HepG2 (cell line): ENCODE measurements around the gene C1QTNF6. TPM values are rescaled to one million over a fixed set of nuclear protein-coding genes. Genes with fewer than 3 reads are reported as not detected.

Experiments used
- EEA1 ChIP-seq: sonication (generic); formaldehyde crosslinking; IDR thresholded peaks from 2 replicates; pipeline ENCODE4 v1.5.1; 2020; ENCODE audit warnings: mild to moderate bottlenecking, missing genetic modification reagents, borderline replicate concordance
- KDM2A ChIP-seq: sonication (generic); formaldehyde crosslinking; IDR thresholded peaks from 2 replicates; pipeline ENCODE4 v1.4.0; 2020; ENCODE audit warnings: low read depth, missing genetic modification reagents, borderline replicate concordance
- KDM4B ChIP-seq: sonication (generic); formaldehyde crosslinking; IDR thresholded peaks from 2 replicates; pipeline ENCODE4 v1.4.0; 2020; ENCODE audit warnings: missing genetic modification reagents
- LBX2 ChIP-seq: sonication (generic); formaldehyde crosslinking; IDR thresholded peaks from 2 replicates; pipeline ENCODE4 v1.5.0; 2020; ENCODE audit warnings: missing genetic modification reagents, mild to moderate bottlenecking, borderline replicate concordance
- LCORL ChIP-seq, 2 experiments: fragments of 450-650 bp in 1 of 2; sonication (generic) in 1 of 2; formaldehyde crosslinking in 1 of 2; IDR thresholded peaks; 2 replicates each; pipeline versions ENCODE4 v1.5.0 to v1.6.1; 2017 to 2020; ENCODE audit warnings: antibody characterized with exemption in 1 of 2, missing genetic modification reagents in 1 of 2
- MAZ ChIP-seq, 2 experiments: sonication (generic) in 1 of 2; formaldehyde crosslinking in 1 of 2; IDR thresholded peaks; 2 replicates each; pipeline versions ENCODE4 v1.5.0 to v1.6.1; 2012 to 2020; ENCODE audit warnings: low read depth in 2 of 2, mild to moderate bottlenecking in 2 of 2, borderline replicate concordance in 1 of 2, improper control_type of control experiment in 1 of 2, low read length in 1 of 2, missing genetic modification reagents in 1 of 2, moderate library complexity in 1 of 2
- MBNL3 ChIP-seq: fragments of 250-450 bp; sonication (Bioruptor Pico); conservative IDR thresholded peaks from 2 replicates; pipeline ENCODE4 v1.8.0; 2022; ENCODE audit warnings: mild to moderate bottlenecking, inconsistent platforms
- MYC ChIP-seq: sonication (generic); formaldehyde crosslinking; IDR thresholded peaks from 2 replicates; pipeline ENCODE4 v1.9.0; 2021; ENCODE audit warnings: missing genetic modification reagents, borderline replicate concordance
- NBN ChIP-seq: fragments of 450-650 bp; conservative IDR thresholded peaks from 2 replicates; pipeline ENCODE4 v1.6.1; 2017
- NCOA1 ChIP-seq: sonication (generic); formaldehyde crosslinking; IDR thresholded peaks from 2 replicates; pipeline ENCODE4 v1.9.0; 2021; ENCODE audit warnings: missing genetic modification reagents
- RBM39 ChIP-seq: fragments of 200-400 bp; formaldehyde crosslinking; IDR thresholded peaks from one replicate; pipeline ENCODE4 v1.6.1; 2018; ENCODE audit warnings: antibody characterized with exemption, mild to moderate bottlenecking, low read depth, low read length; ENCODE audit not compliant: poor library complexity, severe bottlenecking
- SP140L ChIP-seq: sonication (generic); formaldehyde crosslinking; IDR thresholded peaks from 2 replicates; pipeline ENCODE4 v1.4.0; 2020; ENCODE audit warnings: missing genetic modification reagents, borderline replicate concordance
- TAF1 ChIP-seq: sonication (generic); formaldehyde crosslinking; IDR thresholded peaks from 2 replicates; pipeline ENCODE4 v1.4.0; 2020; ENCODE audit warnings: missing genetic modification reagents
- TBP ChIP-seq: sonication (generic); formaldehyde crosslinking; IDR thresholded peaks from 2 replicates; pipeline ENCODE4 v1.5.0; 2020; ENCODE audit warnings: missing genetic modification reagents
- ZBTB26 ChIP-seq: IDR thresholded peaks from 2 replicates; pipeline ENCODE4 v1.6.1; 2016; ENCODE audit warnings: missing compliant biosample characterization, missing genetic modification reagents, borderline replicate concordance
- ZBTB37 ChIP-seq: sonication (generic); formaldehyde crosslinking; IDR thresholded peaks from 2 replicates; pipeline ENCODE4 v1.4.0; 2020; ENCODE audit warnings: mild to moderate bottlenecking, missing genetic modification reagents
- ZNF143 ChIP-seq: sonication (generic); formaldehyde crosslinking; IDR thresholded peaks from 2 replicates; pipeline ENCODE4 v1.4.0; 2020; ENCODE audit warnings: missing genetic modification reagents
- ZNF326 ChIP-seq: sonication (generic); formaldehyde crosslinking; IDR thresholded peaks from 2 replicates; pipeline ENCODE4 v1.4.0; 2020; ENCODE audit warnings: missing genetic modification reagents, borderline replicate concordance
- ZNF543 ChIP-seq: sonication (generic); formaldehyde crosslinking; IDR thresholded peaks from 2 replicates; pipeline ENCODE4 v1.4.0; 2020; ENCODE audit warnings: mild to moderate bottlenecking, missing genetic modification reagents
- ZSCAN12 ChIP-seq: sonication (generic); formaldehyde crosslinking; IDR thresholded peaks from 2 replicates; pipeline ENCODE4 v1.9.0; 2021; ENCODE audit warnings: mild to moderate bottlenecking, missing genetic modification reagents
- polyA plus RNA-seq, 8 experiments: library from polyadenylated mRNA; depleted of rRNA in 3 of 8; stranded (reverse) in 7 of 8; unstranded in 1 of 8; fragments of >200 nt; fragmentation: Illumina TruSeq in 4 of 8; extraction: Trizol in 4 of 8; gene quantifications; 2 replicates each; pipeline versions ENCODE4 v1.2.1 to v1.2.3, GENCODE V29; 2011 to 2016; ENCODE audit warnings: low read depth in 4 of 8, missing spikeins in 1 of 8, mixed read lengths in 1 of 8; ENCODE audit not compliant: insufficient read depth in 1 of 8
- total RNA-seq, 5 experiments: library from RNA; depleted of rRNA; stranded (reverse); fragments of >200 nt; fragmentation: Illumina TruSeq; extraction: Trizol; gene quantifications; 2 replicates each; pipeline ENCODE4 v1.2.3, GENCODE V29; 2016; ENCODE audit warnings: low read depth in 1 of 5
- TF ChIP-seq, protein P1 (sequence below): sonication (generic); formaldehyde crosslinking; IDR thresholded peaks from 2 replicates; pipeline ENCODE4 v1.4.0; 2020; ENCODE audit warnings: missing genetic modification reagents, borderline replicate concordance
- TF ChIP-seq, protein P2 (sequence below): sonication (generic); formaldehyde crosslinking; IDR thresholded peaks from 2 replicates; pipeline ENCODE4 v1.5.0; 2020; ENCODE audit warnings: mild to moderate bottlenecking, missing genetic modification reagents

The C1QTNF6 gene
- total and polyA plus RNA-seq, 2 of the 13 experiments (the other 11 are each of a cell fraction or from before 2014, with no cell fraction given): 2.7 to 6.9 TPM

DNA sequence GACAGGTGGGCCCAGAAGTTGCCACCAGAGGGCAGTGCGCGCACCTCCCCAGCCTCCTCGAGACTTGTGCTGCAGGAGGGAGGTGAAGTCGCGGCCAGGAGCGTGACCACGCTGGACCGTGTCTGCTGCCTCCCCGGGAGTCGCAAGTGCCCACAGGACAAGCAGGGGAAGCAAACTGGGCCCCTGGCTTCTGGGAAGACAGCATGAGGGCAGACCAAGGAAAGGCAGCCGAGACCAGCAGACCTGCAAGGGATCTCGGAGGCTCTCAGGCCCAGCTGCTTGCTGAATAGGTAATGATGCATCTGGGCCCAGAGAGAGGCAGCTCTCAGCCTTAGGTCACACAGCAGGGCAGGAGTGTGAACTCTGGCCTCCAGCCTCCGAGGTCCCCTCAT lies 21.4 kb downstream of the C1QTNF6 start (continued):
- TF ChIP-seq ZBTB37: no peak
- no peak for TF ChIP-seq ZSCAN12
- TF ChIP-seq ZNF326: no peak
- no peak for TF ChIP-seq SP140L (CRISPR knock-in tag)
- TF ChIP-seq, protein P1, sequence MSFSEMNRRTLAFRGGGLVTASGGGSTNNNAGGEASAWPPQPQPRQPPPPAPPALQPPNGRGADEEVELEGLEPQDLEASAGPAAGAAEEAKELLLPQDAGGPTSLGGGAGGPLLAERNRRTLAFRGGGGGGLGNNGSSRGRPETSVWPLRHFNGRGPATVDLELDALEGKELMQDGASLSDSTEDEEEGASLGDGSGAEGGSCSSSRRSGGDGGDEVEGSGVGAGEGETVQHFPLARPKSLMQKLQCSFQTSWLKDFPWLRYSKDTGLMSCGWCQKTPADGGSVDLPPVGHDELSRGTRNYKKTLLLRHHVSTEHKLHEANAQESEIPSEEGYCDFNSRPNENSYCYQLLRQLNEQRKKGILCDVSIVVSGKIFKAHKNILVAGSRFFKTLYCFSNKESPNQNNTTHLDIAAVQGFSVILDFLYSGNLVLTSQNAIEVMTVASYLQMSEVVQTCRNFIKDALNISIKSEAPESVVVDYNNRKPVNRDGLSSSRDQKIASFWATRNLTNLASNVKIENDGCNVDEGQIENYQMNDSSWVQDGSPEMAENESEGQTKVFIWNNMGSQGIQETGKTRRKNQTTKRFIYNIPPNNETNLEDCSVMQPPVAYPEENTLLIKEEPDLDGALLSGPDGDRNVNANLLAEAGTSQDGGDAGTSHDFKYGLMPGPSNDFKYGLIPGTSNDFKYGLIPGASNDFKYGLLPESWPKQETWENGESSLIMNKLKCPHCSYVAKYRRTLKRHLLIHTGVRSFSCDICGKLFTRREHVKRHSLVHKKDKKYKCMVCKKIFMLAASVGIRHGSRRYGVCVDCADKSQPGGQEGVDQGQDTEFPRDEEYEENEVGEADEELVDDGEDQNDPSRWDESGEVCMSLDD (CRISPR knock-in tag): no peak
- TF ChIP-seq ZNF543 (CRISPR knock-in tag): no peak
- TF ChIP-seq TAF1: peak; percentile 22; the same call in 1 of the 2 replicates
- TF ChIP-seq MYC (CRISPR knock-in tag): peak; percentile 52; the same call in 1 of the 2 replicates
- TF ChIP-seq NBN: no peak
- no peak; the same call in 1 of the 2 replicates for TF ChIP-seq NCOA1 (CRISPR knock-in tag)
- no peak for TF ChIP-seq RBM39
- TF ChIP-seq ZNF143 (CRISPR knock-in tag): no peak
- no peak for TF ChIP-seq TBP (CRISPR knock-in tag)
- no peak for TF ChIP-seq LBX2
- TF ChIP-seq MBNL3 (CRISPR knock-in tag): no peak
- TF ChIP-seq KDM4B (CRISPR knock-in tag): no peak
- TF ChIP-seq LCORL (IDR thresholded peaks at IDR 0.05): no peak
- no peak for TF ChIP-seq LCORL (CRISPR knock-in tag; IDR thresholded peaks at IDR 0.05)
- TF ChIP-seq EEA1 (CRISPR knock-in tag): no peak
- peak; percentile 53 for TF ChIP-seq KDM2A (CRISPR knock-in tag)
- TF ChIP-seq, protein P2, sequence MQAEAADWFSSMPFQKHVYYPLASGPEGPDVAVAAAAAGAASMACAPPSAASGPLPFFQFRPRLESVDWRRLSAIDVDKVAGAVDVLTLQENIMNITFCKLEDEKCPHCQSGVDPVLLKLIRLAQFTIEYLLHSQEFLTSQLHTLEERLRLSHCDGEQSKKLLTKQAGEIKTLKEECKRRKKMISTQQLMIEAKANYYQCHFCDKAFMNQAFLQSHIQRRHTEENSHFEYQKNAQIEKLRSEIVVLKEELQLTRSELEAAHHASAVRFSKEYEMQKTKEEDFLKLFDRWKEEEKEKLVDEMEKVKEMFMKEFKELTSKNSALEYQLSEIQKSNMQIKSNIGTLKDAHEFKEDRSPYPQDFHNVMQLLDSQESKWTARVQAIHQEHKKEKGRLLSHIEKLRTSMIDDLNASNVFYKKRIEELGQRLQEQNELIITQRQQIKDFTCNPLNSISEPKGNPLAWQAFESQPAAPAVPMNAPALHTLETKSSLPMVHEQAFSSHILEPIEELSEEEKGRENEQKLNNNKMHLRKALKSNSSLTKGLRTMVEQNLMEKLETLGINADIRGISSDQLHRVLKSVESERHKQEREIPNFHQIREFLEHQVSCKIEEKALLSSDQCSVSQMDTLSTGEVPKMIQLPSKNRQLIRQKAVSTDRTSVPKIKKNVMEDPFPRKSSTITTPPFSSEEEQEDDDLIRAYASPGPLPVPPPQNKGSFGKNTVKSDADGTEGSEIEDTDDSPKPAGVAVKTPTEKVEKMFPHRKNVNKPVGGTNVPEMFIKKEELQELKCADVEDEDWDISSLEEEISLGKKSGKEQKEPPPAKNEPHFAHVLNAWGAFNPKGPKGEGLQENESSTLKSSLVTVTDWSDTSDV (CRISPR knock-in tag): no peak
- no peak for TF ChIP-seq MAZ (IDR thresholded peaks at IDR 0.05; ENCODE audit: borderline replicate concordance, low read depth, low read length)
- TF ChIP-seq MAZ (CRISPR knock-in tag; IDR thresholded peaks at IDR 0.05; ENCODE audit: low read depth): no peak
- no peak for TF ChIP-seq ZBTB26 (CRISPR knock-in tag)
